HG03060 (cell line): ENCODE data around the gene ZSWIM9.

Source experiments
- ATAC-seq: cut with Tn5 transposase; IDR thresholded peaks from one replicate; pipeline ENCODE4 v1.9.1; 2021; ENCODE audit warnings: low read depth, moderate number of reproducible peaks; ENCODE audit not compliant: unreplicated experiment

The ZSWIM9 gene

DNA sequence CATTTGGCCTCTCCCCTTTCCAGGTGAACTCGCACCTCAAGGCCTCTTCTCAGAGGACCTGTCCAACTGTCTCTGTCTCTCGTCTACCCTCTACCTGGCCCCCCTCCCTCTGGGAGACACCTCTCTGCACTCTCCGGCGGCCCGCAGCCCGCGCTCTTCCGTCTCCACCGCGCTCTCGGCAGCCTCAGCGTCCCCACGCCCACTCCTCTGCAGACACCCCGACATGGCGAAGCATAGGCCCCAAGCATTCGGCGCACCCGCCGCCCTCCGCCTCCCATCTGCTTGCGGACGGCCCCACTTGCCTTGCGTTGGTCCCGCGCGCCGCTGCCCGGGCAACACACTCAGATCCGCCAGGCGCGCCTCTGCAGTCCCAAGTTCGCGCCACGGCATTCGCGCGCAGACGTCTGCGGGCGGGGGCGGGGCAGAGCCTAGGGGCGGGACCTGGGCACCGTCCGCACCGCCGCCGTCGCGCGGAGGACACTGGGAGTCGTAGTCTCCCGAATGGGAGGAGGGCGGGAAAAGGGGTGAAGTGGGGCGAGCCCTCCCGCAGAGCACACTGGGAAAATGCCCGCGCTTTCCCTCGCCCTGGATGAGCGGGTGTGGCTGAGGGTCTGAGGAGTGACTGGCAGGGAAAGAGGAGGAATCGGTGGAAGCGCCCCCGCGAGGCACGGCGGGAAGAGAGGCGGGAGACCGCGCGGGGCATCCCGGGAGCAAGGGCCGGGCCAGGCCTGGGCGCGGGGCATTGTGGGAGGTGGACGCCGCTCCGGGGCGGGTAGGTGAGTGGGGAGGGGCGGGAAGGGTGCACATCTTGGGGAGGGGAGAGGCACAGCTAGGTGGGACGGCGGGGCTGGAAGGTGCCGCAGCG, at the start of gene ZSWIM9, which contains the start of gene LIG1:
TSS of gene ZSWIM9 (plus strand) at position 742 of the 865 bp plus-strand sequence. CDS start 1,123 bp downstream, outside the sequence.
TSS of gene LIG1 (minus strand) at position 406 of the 865 bp plus-strand sequence. CDS start 4,778 bp downstream, outside the sequence.
- peak; percentile 60 for ATAC-seq

DNA sequence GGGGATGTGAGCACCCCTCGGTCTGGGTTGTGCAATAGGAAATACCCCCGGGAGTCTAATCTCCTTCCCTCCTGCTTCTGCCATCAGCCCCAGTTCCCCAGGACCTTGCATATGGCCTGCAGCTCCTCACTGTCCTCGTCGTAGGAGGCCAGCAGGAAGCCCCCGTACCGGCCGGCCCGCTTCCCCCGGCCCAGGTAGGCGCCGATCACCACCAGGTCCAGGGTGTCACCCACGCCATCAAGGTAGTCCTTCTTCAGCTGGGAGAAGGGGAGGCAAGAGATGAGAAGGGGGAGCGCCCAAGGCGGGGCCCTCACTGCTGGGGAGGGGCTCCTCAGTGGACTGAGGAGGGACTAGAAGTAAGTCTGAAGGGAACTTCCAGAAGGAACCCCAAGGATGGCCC, 49.4 kb upstream of the ZSWIM9 start:
- no peak for ATAC-seq

DNA sequence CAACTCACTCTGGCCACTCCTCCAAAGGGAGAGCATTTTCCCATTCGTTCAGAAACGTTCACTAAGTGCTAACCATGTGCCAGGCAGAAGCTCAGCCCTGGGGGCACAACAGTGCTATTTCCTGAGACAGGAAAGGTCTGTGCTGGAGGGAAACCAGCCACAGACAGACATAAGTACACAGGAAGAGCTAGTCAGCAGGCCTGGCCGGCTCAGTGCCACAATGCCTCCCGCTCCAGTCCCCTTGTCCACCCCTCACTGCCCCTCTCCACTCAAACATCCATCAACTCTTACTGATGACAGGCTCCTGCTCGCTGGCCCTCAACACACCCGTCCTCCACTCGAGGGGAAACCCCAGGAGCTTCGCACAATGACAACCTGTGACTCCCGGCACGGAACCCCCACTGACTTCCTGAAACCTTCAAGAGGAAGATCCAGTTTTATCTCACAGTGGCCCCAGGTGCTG, 48.5 kb upstream of the ZSWIM9 start:
- no peak for ATAC-seq

DNA sequence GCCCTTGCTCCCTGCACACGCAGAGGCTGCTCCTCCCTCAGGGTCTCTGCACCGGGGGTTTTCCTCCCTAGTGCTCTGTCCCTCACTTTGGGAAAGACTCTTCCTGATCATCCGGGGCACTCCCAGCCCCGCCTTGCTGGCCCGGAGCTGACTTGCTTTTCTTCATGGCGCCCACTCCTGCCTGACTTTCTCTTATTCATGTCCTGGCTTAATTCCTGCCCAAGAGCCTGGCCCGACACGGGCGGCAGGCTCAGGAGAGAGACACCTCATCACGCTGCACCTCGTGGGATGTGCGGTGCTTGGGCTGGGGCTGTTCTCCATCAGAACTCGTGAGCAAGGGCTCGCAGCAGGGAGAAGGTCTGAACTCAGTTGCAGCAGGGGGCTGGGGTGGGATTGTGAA, 48.1 kb upstream of the ZSWIM9 start:
- ATAC-seq: no peak

DNA sequence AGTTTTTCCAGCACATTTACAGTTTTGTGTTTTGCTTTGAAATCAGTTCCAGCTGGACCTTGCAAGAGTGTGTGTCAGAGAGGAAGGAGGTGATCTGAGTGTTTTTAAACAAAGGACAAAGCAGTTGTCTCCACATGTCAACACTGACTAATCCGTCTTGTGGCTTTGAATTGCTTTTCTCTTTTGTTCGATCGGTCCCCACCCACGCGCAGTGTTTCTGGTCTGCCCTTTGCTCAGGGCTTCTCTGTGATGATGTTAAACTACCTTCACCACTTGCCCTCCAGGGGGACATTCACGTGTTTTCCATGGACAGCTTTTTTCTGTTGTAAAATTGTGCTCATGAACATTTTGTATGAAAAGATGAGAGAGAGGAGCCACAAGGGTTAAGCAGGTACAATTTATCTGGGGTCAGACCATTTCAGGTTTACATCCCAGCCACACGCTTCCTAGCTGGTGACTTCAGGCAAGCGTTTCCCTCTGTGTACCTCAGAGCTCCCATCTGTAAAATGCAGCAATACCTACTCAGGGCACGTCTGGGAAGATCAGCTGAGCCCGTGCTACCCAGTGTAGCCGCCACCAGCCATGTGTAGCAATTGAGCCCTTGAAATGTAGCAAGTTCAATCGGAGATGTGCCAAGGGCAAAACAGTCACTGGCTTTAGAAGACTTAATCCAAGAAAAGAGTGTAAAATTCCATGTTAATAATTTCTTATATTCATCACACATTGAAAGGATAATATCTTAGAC, 46.4 kb upstream of the ZSWIM9 start:
- ATAC-seq: no peak

DNA sequence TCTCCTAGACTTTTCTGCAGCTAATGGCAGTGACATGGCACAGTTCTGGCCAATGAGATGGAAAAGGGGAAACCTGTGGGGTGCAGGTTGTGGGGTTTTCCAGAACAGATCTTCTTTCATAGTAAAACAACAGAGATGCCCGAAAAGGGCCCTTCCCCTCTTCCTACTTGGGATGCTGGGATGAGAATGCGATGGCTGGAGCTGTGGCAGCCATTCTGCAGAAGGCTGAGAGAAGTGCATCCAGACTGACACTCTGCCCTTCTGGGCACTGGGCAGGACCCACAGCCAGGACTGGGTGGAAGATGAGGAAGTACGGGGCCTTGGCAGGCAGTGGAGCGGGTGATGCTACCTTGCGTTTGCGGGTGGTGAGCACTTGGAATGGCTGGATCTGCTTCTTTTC, 42.9 kb upstream of the ZSWIM9 start:
- no peak for ATAC-seq

DNA sequence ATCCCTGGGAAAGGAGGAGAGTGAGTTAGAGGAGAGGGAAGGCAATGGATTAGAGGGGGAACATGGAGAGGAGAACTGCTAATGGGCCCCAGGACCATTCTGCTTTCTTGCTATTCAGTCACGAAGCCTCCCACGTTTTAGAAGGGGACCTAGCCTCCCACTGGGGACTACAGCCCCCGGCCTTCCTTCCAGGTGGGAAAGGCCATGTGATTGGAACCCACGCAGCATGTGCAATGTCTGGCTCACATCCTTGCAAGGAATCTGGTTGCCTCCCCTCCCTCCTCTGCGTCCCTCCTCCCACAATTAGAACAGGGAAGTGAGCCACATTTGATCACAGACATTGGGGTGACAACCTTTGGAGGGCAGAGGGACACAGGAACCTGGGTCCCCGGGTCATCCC, 37.4 kb upstream of the ZSWIM9 start:
- no peak for ATAC-seq

DNA sequence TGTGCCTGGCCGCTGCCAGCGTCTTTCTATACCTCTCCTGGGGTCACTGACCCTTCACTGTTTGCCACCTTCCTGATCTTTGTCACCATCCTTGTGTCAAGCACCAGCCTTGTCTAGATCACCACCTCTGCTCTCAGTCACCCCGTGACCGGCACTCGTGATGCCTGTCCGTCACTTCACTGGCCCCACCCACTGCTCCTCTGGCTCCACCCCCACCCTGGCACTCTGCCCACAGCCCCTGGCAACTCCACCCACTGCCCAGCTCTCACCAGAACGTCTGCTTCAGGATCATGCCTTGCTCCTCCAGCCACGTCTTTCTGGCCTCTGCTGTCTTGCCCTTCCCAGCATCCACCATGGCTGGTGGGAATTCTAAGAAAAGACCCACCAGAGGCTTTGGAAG, 35.1 kb upstream of the ZSWIM9 start:
- ATAC-seq: no peak

DNA sequence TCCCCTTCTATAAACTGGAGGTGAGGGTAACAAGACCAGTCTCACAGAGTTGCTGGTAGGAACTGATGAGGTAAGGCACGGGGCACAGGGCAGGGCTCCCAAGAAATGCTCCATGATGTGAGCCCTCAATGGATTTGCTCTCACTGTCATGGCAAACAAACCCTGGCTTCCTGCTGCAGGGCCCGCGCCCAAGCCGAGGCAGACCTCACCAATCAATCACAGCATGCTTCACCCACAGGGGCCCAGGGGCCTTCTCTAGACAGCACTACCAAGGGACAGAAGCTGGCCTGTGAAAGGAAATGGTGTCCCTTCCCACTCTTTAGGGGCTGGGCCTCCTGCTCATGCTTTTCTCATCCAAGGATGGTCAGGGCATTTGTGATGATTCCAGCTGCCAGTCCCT, 33.9 kb upstream of the ZSWIM9 start:
- no peak for ATAC-seq

DNA sequence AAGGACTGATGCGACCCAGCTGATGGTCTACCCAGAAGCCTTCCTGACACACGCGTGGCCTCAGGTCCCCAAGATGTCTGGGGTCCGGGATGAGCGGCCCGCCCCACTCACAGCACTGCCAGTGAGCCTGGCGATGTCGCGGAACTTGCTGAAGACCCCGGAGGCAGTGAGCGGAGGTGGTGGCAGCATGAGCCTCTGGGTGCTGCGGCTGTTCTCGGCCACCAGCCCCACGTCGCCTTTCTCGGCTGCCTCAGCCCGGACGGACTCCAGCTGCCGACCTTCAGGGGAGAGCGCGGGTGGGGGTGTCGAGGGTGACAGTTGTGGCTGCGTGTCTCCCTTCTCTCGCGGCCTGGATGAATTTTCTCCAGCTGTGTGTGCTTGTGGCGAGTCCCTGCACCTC, 33.1 kb upstream of the ZSWIM9 start:
- no peak for ATAC-seq

DNA sequence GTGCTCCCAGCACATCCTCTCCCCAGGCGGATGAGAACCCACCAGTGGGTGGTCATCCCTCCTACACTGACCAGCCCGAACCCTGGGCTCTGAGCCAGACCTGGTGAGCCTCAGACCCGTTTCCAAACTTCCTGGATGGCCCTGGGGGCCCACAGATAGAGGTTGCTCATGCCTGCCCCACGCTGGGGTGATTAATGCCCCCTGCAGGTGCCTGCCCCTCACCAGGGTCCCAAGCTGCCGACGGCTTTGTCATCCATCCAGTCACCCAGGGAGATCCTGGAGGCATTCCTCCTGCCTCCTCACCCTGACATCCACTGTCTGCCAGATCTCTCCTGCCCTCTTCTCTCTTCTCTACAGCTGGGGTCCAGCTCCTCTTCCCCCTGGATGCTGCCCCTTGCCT, 31.4 kb upstream of the ZSWIM9 start:
- ATAC-seq: no peak

DNA sequence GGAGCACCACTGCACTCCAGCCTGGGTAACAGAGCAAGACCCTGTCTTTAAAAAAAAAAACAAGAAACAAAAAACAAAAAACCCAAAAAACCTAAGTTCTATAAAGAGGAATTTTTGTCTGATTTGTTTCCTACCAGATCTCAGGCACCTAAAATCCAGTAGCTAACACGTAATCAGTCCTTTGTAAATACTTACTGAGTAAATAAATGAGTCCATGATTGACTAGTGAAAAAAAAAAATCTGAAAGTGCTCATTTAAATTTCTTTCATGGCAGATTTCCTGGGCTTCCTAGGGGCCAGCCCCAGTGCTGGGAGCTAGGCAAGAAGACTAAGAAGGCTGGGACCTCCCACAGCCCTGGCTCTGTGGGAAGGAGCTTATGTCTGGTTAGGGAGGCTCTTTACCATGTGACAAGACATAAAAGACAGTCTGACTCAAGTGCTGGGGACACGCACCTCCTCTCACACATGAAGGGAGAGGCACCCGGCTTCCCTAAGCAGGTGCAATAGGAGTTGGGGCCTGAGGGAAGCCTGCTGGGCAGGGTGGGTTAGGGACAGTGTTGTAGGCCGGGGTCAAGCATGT, 22.8 kb upstream of the ZSWIM9 start:
- no peak for ATAC-seq

DNA sequence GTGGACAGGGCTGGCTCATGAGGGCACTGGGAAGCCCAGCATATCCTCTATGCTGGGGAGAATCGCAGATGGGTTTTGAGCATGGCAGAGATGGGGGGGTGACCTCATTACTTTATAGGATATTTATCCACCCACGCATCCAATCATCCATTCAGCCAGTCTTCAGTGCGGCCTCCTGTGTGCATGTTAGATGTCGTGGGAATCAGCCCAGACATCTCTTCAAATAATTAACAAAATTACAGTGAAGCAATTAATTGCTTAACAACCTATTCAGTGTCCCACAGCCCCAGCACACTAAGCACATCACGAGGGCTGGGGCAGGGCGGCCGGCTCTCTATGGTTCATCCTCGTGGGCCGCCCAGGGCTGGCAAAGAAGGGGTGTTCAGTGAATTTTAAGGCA, 21.9 kb upstream of the ZSWIM9 start:
- ATAC-seq: no peak

DNA sequence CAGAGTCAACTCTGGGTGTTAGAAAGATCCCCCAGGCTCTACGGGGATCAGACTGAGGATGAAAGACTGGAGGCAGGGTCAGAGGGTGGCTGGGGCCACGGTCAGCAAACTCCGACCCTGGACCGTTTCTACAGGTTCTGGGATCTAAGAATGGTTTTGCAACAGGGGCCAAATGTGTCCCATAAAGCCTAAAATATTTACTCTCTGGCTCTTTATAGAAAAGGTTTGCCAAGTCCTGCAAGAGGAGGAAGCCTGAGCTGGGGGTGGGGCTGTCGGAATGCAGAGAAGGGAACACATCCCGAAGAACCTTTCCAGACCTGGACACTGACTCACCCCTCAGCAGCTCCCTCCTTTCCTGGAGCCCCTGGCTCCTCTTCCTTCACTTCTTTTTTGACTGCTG, 21.1 kb upstream of the ZSWIM9 start:
- no peak for ATAC-seq

DNA sequence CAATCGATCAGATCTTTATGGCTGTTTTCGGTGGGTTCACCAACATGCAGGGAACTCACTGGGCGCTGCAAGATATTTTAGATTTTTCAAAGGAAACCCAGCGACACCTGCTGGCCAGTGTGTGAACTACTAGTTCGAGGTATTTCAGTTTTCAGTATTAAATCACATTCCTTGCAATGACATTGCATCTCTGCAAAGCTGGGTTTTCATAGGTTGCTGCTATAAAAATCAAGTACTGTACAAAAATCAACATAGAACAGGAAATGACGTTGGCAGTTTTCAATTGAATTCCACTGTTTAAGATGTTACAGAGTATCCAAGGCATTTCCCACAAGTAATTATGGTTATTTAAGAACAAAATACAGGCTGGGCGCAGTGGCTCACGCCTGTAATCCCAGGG, 17.9 kb upstream of the ZSWIM9 start:
- no peak for ATAC-seq

DNA sequence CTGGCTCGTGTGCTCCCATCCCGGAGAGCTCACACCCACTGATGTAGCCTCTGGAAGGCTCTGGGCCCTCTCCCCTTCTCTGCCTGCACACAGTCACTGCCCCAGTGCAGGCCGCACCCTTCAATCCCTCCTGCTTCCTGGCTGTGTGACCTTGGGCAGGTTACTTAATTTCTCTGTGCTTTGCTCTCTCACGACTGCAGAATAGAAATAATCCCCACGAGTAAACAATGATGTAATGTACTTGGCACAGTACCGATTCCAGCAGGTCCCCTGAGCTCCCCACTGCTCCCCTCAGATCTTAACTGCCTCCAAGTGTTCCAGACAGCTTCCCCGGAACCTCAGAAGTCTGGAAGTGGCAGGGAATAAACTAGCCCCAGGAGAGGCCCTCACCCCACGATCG, 16.5 kb upstream of the ZSWIM9 start:
- ATAC-seq: no peak

DNA sequence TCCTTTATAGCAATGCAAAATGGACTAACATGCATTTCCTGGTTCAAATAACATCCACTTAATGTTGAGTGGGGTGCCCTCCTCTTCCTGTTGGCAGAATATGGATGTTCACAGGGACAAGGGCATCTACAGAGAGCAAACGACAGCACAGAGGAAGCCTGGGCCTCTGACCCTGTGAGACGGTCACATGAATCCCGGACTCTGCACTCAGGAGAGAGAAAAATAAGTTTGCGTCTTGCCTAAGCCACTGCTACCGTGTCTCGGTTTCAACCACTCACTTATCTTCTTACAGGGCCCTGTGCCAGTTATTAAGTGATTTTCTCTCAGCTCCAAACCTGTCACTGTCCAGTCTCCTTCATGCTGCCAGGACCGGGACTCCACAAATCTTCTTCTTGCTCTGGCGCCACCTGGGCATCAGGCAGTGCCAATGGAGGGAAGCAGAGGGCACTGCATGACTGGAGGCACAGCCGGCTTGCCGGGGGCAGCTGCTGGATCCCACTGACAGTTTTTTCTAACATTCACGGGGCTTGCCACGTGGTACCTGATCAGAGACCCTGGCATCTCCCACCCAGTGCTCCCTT, 12.2 kb upstream of the ZSWIM9 start:
- no peak for ATAC-seq

DNA sequence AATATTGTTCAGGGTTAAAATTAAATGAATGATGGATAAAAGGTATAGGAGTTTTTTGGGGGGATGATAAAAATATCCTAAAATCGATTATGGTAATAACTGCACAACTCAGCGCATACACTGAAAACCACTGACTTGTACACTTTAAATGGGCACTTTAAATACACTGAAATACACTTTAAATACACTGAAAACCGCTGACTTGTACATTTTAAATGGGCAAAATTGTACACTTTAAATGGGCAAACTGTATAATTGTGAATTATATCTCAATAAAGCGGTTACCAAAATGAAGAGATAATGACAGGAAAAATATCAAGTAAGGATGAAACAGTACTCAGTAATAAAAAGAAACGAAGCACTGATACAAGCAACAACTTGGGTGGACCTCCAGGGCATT, 1.8 kb upstream of the ZSWIM9 start:
- ATAC-seq: no peak

DNA sequence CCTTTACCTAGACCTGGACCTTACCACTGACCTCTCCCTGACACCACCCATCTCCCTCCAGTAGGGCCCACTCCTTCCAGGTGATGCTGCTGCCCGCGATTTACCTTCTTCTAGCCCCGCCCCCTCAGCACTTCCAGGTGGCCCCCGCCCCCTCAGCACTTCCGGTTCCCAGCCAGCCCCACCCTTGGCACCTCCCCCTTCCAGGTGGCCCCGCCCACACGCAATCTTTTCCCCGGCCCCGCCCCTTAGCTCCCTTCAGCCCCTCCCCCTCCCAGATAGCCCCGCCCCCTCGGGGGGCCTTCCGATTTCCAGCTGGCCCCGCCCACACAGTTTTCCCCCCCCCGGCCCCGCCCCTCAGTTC, 922 bp upstream of the ZSWIM9 start:
- ATAC-seq: no peak

DNA sequence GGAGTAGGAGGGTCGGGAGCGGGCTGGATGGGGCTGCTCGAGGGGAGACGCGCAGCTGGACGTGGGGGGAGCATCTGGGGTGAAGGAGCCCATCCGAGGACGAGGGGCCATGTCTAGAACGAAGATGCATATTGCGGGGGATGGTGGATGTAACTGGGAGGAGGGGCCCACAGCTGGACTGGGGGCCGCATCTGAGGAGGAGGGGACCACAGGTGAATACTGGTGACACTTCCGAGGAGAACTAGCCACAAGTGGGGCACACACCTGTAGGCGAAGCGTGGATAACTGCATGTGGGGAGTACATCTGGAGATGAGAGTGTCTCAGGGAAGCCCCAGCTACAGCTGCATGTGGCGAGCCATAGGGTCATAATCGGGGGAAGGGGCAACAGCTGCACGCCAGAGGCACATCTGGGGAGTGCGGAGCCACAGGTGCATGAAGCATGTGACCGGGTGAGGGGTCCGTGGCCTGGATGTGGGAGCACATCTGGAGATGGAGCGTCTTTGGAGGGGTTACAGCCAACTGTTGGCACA, 402 bp downstream of the ZSWIM9 start:
- ATAC-seq: no peak

DNA sequence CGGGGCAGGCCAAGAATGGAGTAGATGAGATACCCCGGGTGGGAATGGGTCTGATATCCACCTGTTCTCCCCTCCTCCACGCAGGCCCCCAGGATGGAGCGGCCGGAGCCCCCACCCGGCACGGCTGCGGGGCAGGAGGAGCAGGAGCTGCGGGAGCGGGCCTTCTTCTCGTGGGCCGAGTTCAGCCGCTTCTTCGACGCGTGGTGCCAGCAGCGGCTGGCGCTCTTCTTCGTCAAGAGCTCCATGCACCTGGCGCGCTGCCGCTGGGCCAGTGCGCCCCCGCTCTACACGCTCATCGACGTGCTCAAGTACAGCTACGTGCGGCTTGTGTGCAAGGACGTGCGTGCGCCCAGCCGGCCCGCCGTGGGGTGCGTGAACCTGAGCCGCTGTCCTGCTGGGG, 1.2 kb downstream of the ZSWIM9 start:
- ATAC-seq: no peak
